BLaER1 treated with 17β-estradiol and CSF1 and Interleukin-3, amounts not matched to agents 10 nM and 100 nM (cell line): ENCODE measurements around the gene SAT2.

Experiments used
- H3K27ac ChIP-seq, 11 experiments: shearing (Covaris generic); formaldehyde crosslinking; 2 replicates each; pipeline ENCODE4 v1.8.1; 2022
- H3K27me3 ChIP-seq, 11 experiments: shearing (Covaris generic); formaldehyde crosslinking; 2 replicates each; pipeline ENCODE4 v1.8.1; 2022
- H3K36me3 ChIP-seq, 11 experiments: shearing (Covaris generic); formaldehyde crosslinking; 2 replicates each; pipeline ENCODE4 v1.8.1; 2022
- H3K4me1 ChIP-seq, 10 experiments: shearing (Covaris generic); formaldehyde crosslinking; 2 replicates each; pipeline ENCODE4 v1.8.1; 2022
- H3K4me2 ChIP-seq, 11 experiments: shearing (Covaris generic); formaldehyde crosslinking; 2 replicates each; pipeline ENCODE4 v1.8.1; 2022
- H3K4me3 ChIP-seq, 10 experiments: shearing (Covaris generic); formaldehyde crosslinking; 2 replicates each; pipeline ENCODE4 v1.8.1; 2022
- H3K9ac ChIP-seq, 11 experiments: shearing (Covaris generic); formaldehyde crosslinking; 2 replicates each; pipeline ENCODE4 v1.8.1; 2022
- H3K9me3 ChIP-seq, 11 experiments: shearing (Covaris generic); formaldehyde crosslinking; replicated peaks in 1 of 11; 2 replicates each; pipeline ENCODE4 v1.8.1; 2022
- H4K20me1 ChIP-seq, 11 experiments: shearing (Covaris generic); formaldehyde crosslinking; 2 replicates each; pipeline ENCODE4 v1.8.1; 2022
- Cebpa-rat ChIP-seq, 11 experiments: shearing (Covaris generic); IDR thresholded peaks; 2 replicates each; pipeline ENCODE4 v1.8.1; 2022

SAT2 gene

GRCh38 chr17:7586673-7587419, 40.8 kb downstream of the SAT2 start:
- TF ChIP-seq Cebpa-rat (IDR thresholded peaks at IDR 0.05) = no peak
- peaks cover 0 to 43% (median 12%) of the 10 kb centered on the region in 11 experiments; a peak in 14 of 22 replicates for H4K20me1 ChIP-seq
- peaks cover 50 to 77% (median 69%) of the 10 kb centered on the region in 10 experiments for H3K4me1 ChIP-seq
- peak overlapping the region in 10 of 11 experiments; percentile 33 to 60 (median 53); a peak in 14 of 22 replicates for H3K9ac ChIP-seq
- H3K27me3 ChIP-seq = no peaks in the 10 kb centered on the region
- peaks cover 30 to 71% (median 60%) of the 10 kb centered on the region in 11 experiments for H3K36me3 ChIP-seq
- no peaks in the 10 kb centered on the region for H3K9me3 ChIP-seq
- H3K4me2 ChIP-seq = peak overlapping the region in 10 of 11 experiments; percentile 17 to 100 (median 48); a peak in 18 of 22 replicates
- H3K27ac ChIP-seq = peak overlapping the region in 10 of 11 experiments; percentile 8 to 55 (median 46); a peak in 13 of 22 replicates
- H3K4me3 ChIP-seq = no peak overlapping the region

GRCh38 chr17:7583253-7584109, 44.1 kb downstream of the SAT2 start, which contains the start of gene MPDU1:
Gene MPDU1, plus strand, starts transcription at chr17:7583852. Its CDS starts 11 bp downstream, at chr17:7583863.
- no peak for TF ChIP-seq Cebpa-rat (IDR thresholded peaks at IDR 0.05)
- no peaks in the 10 kb centered on the region for H3K9me3 ChIP-seq
- H4K20me1 ChIP-seq = peaks cover 7 to 41% (median 9%) of the 10 kb centered on the region in 11 experiments; a peak in 20 of 22 replicates
- peak within 1 kb of the TSS; percentile 95 to 100 (median 100) for H3K9ac ChIP-seq
- H3K27me3 ChIP-seq = no peaks in the 10 kb centered on the region
- peak within 1 kb of the TSS; percentile 64 to 100 (median 74) for H3K4me3 ChIP-seq
- peak within 1 kb of the TSS; percentile 94 to 100 (median 98) for H3K4me2 ChIP-seq
- H3K36me3 ChIP-seq = peaks cover 26 to 61% (median 53%) of the 10 kb centered on the region in 11 experiments
- H3K4me1 ChIP-seq = peaks cover 62 to 92% (median 88%) of the 10 kb centered on the region in 10 experiments
- H3K27ac ChIP-seq = peak within 1 kb of the TSS; percentile 97 to 100 (median 100)

- no peak for TF ChIP-seq Cebpa-rat (IDR thresholded peaks at IDR 0.05)
- Histone ChIP-seq H3K9ac (peak overlapping the region; percentile 95 to 100 (median 100)), H3K27ac (peak overlapping the region; percentile 97 to 100 (median 100)), H3K36me3 (peaks cover 26 to 61% (median 53%) of the 10 kb centered on the region in 11 experiments), H3K27me3 (no peaks in the 10 kb centered on the region), H3K4me1 (peaks cover 62 to 92% (median 90%) of the 10 kb centered on the region in 10 experiments), H3K4me3 (peak overlapping the region; percentile 64 to 100 (median 74)), H4K20me1 (peaks cover 16 to 41% (median 16%) of the 10 kb centered on the region in 11 experiments), H3K9me3 (no peaks in the 10 kb centered on the region), H3K4me2 (peak overlapping the region; percentile 81 to 100 (median 98))
These were observed 45.0 kb downstream of the SAT2 start for GRCh38 chr17:7582396-7583252.

DNA sequence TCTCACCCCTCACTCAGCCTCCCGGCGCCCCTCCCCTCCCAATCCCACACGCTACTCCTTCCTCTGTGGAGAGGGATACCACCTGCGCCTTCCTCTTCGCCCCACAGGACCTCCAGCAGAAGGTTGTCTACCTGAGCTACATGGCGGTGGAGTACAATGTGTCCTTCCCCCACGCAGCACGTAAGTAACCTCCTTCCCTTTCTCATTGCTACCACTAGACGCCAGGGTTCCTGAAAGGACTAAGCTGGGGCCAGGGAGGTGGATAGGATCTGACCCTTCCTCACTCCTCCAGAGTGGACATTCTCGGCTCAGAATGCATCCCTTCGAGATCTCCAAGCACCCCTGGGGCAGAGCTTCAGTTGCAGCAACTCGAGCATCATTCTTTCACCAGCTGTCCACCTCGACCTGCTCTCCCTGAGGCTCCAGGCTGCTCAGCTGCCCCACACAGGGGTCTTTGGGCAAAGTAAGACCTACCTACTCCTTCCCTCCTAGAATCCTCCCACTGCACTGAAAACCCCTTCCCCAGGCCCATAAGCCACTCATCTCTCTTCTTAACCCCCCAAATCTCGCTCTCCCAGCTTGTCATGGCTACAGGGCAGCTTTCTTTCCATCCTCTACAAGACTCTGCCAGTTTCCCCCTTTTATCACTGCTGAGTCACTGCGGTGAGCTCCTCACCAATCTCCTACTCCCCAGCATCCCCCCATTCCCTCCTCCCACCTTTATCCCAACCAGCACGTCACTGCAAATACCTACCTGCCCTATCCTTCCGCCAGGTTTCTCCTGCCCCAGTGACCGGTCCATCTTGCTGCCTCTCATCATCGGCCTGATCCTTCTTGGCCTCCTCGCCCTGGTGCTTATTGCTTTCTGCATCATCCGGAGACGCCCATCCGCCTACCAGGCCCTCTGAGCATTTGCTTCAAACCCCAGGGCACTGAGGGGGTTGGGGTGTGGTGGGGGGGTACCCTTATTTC, 46.7 kb downstream of the SAT2 start:
- Histone ChIP-seq H3K27me3 (no peaks in the 10 kb centered on the region), H3K9me3 (no peaks in the 10 kb centered on the region), H3K4me1 (peaks cover 63 to 94% (median 91%) of the 10 kb centered on the region in 10 experiments), H3K36me3 (peaks cover 36 to 61% (median 58%) of the 10 kb centered on the region in 11 experiments), H3K9ac (peak overlapping the region; percentile 95 to 100 (median 100)), H3K27ac (peak overlapping the region; percentile 97 to 100 (median 100)), H3K4me2 (peak overlapping the region; percentile 81 to 100 (median 98)), H4K20me1 (peaks cover 33 to 58% (median 34%) of the 10 kb centered on the region in 11 experiments), H3K4me3 (peak overlapping the region in 9 of 10 experiments; percentile 22 to 100 (median 75); a peak in 17 of 20 replicates)
- no peak for TF ChIP-seq Cebpa-rat (IDR thresholded peaks at IDR 0.05)

- no peaks in the 10 kb centered on the region for H3K9me3 ChIP-seq
- peak overlapping the region; percentile 95 to 100 (median 100) for H3K9ac ChIP-seq
- H3K27ac ChIP-seq = peak overlapping the region; percentile 97 to 100 (median 100)
- H3K36me3 ChIP-seq = peaks cover 38 to 67% (median 58%) of the 10 kb centered on the region in 11 experiments
- peak overlapping the region; percentile 81 to 100 (median 98) for H3K4me2 ChIP-seq
- H3K4me3 ChIP-seq = peak overlapping the region in 8 of 10 experiments; percentile 28 to 100 (median 78); a peak in 17 of 20 replicates
- peaks cover 42 to 66% (median 42%) of the 10 kb centered on the region in 11 experiments for H4K20me1 ChIP-seq
- no peak for TF ChIP-seq Cebpa-rat (IDR thresholded peaks at IDR 0.05)
- H3K27me3 ChIP-seq = no peaks in the 10 kb centered on the region
- peaks cover 62 to 94% (median 92%) of the 10 kb centered on the region in 10 experiments for H3K4me1 ChIP-seq
These were observed 47.6 kb downstream of the SAT2 start for GRCh38 chr17:7579834-7580603.

DNA sequence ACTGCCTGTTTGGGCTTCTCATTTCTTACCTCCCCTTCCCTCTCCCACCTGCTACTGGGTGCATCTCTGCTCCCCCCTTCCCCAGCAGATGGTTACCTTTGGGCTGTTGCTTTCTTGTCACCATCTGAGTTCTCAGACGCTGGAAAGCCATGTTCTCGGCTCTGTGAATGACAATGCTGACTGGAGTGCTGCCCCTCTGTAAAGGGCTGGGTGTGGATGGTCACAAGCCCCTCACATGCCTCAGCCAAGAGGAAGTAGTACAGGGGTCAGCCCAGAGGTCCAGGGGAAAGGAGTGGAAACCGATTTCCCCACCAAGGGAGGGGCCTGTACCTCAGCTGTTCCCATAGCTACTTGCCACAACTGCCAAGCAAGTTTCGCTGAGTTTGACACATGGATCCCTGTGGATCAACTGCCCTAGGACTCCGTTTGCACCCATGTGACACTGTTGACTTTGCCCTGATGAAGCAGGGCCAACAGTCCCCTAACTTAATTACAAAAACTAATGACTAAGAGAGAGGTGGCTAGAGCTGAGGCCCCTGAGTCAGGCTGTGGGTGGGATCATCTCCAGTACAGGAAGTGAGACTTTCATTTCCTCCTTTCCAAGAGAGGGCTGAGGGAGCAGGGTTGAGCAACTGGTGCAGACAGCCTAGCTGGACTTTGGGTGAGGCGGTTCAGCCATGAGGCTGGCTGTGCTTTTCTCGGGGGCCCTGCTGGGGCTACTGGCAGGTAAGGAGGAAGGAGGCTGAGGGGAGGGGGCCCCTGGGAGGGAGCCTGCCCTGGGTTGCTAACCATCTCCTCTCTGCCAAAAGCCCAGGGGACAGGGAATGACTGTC, 48.4 kb downstream of the SAT2 start, which contains the start of gene CD68:
Gene CD68 (plus strand): TSS at position 638 of the 833 bp plus-strand sequence. CDS start 40 bp downstream, at position 678.
- H3K4me1 ChIP-seq = peaks cover 54 to 94% (median 92%) of the 10 kb centered on the region in 10 experiments
- peaks cover 50 to 74% (median 50%) of the 10 kb centered on the region in 11 experiments for H4K20me1 ChIP-seq
- TF ChIP-seq Cebpa-rat (IDR thresholded peaks at IDR 0.05) = peak; percentile 73 to 92 (median 88); a peak in 21 of 22 replicates
- peak within 1 kb of the TSS; percentile 97 to 100 (median 100) for H3K27ac ChIP-seq
- peak within 1 kb of the TSS; percentile 81 to 100 (median 98) for H3K4me2 ChIP-seq
- H3K27me3 ChIP-seq = no peaks in the 10 kb centered on the region
- H3K4me3 ChIP-seq = peak within 1 kb of the TSS in 8 of 10 experiments; percentile 66 to 100 (median 99); a peak in 17 of 20 replicates
- peaks cover 46 to 75% (median 66%) of the 10 kb centered on the region in 11 experiments for H3K36me3 ChIP-seq
- no peaks in the 10 kb centered on the region for H3K9me3 ChIP-seq
- peak within 1 kb of the TSS; percentile 95 to 100 (median 100) for H3K9ac ChIP-seq
